ENCODE measurements around the gene RNF13.

Gene RNF13

GRCh38 chr3:150000641-150001040 is 187.6 kb downstream of the RNF13 start:
- peaks cover 4% of the 10 kb centered on the region for H3K4me1 ChIP-seq (ENCODE audit: insufficient read depth, poor library complexity, severe bottlenecking)
- no peak for TF ChIP-seq CTCF (IDR thresholded peaks at IDR 0.05; ENCODE audit: poor library complexity, severe bottlenecking)
- H3K9me3 ChIP-seq (ENCODE audit: severe bottlenecking), result no peaks in the 10 kb centered on the region
- H3K4me3 ChIP-seq (ENCODE audit: severe bottlenecking), result no peak overlapping the region
- DNase-seq (ENCODE audit: low spot score), result no peak
- no peaks in the 10 kb centered on the region for H3K27me3 ChIP-seq (ENCODE audit: insufficient read depth, poor library complexity, severe bottlenecking)
- no peak overlapping the region for H3K27ac ChIP-seq (ENCODE audit: poor library complexity, severe bottlenecking)
- no peak for ATAC-seq (ENCODE audit: low read depth)
- no peaks in the 10 kb centered on the region for H3K36me3 ChIP-seq (ENCODE audit: low read depth)

- Histone ChIP-seq H3K27ac (ENCODE audit: poor library complexity, severe bottlenecking) (peak overlapping the region; percentile 36), H3K4me3 (ENCODE audit: severe bottlenecking) (no peak overlapping the region), H3K9me3 (ENCODE audit: severe bottlenecking) (no peaks in the 10 kb centered on the region), H3K4me1 (ENCODE audit: insufficient read depth, poor library complexity, severe bottlenecking) (peaks cover 14% of the 10 kb centered on the region), H3K27me3 (ENCODE audit: insufficient read depth, poor library complexity, severe bottlenecking) (no peaks in the 10 kb centered on the region), H3K36me3 (ENCODE audit: low read depth) (no peaks in the 10 kb centered on the region)
- no peak for DNase-seq (ENCODE audit: low spot score)
- ATAC-seq (ENCODE audit: low read depth), result peak; percentile 85
- no peak for TF ChIP-seq CTCF (IDR thresholded peaks at IDR 0.05; ENCODE audit: poor library complexity, severe bottlenecking)
These were observed 192.5 kb downstream of the RNF13 start for GRCh38 chr3:150005243-150006112.

- no peaks in the 10 kb centered on the region for H3K9me3 ChIP-seq (ENCODE audit: severe bottlenecking)
- no peak overlapping the region for H3K4me3 ChIP-seq (ENCODE audit: severe bottlenecking)
- H3K36me3 ChIP-seq (ENCODE audit: low read depth), result no peaks in the 10 kb centered on the region
- peak overlapping the region; percentile 36 for H3K27ac ChIP-seq (ENCODE audit: poor library complexity, severe bottlenecking)
- H3K4me1 ChIP-seq (ENCODE audit: insufficient read depth, poor library complexity, severe bottlenecking), result peaks cover 14% of the 10 kb centered on the region
- TF ChIP-seq CTCF (IDR thresholded peaks at IDR 0.05; ENCODE audit: poor library complexity, severe bottlenecking), result no peak
- no peaks in the 10 kb centered on the region for H3K27me3 ChIP-seq (ENCODE audit: insufficient read depth, poor library complexity, severe bottlenecking)
- ATAC-seq (ENCODE audit: low read depth) (no peak), DNase-seq (ENCODE audit: low spot score) (no peak)
These were observed 193.8 kb downstream of the RNF13 start for GRCh38 chr3:150006794-150007193.

All from RWPE2 (cell line).